HepG2 (cell line): Measurements from ENCODE around the gene CDC6. TPM values are rescaled to one million over a fixed set of nuclear protein-coding genes. Genes with fewer than 3 reads are reported as not detected.

Source experiments
- ATRX ChIP-seq: sonication (generic); formaldehyde crosslinking; IDR thresholded peaks from 2 replicates; pipeline ENCODE4 v1.4.0; 2020; ENCODE audit warnings: missing genetic modification reagents, borderline replicate concordance
- CC2D1A ChIP-seq: sonication (generic); formaldehyde crosslinking; IDR thresholded peaks from 2 replicates; pipeline ENCODE4 v1.8.1; 2023; ENCODE audit warnings: mild to moderate bottlenecking, missing genetic modification reagents
- CENPT ChIP-seq: sonication (generic); formaldehyde crosslinking; IDR thresholded peaks from 2 replicates; pipeline ENCODE4 v1.8.0; 2022; ENCODE audit warnings: low read depth, mild to moderate bottlenecking, moderate library complexity, missing genetic modification reagents
- DPF2 ChIP-seq: sonication (generic); formaldehyde crosslinking; IDR thresholded peaks from 2 replicates; pipeline ENCODE4 v1.4.0; 2020; ENCODE audit warnings: mild to moderate bottlenecking, low read depth, missing genetic modification reagents, borderline replicate concordance
- GMEB2 ChIP-seq: IDR thresholded peaks from 2 replicates; pipeline ENCODE4 v1.6.1; 2016; ENCODE audit warnings: missing biosample characterization, missing genetic modification reagents, low read depth
- NFYB ChIP-seq: sonication (generic); formaldehyde crosslinking; IDR thresholded peaks from 2 replicates; pipeline ENCODE4 v1.4.0; 2020; ENCODE audit warnings: missing genetic modification reagents
- PLRG1 ChIP-seq: fragments of 450-650 bp; conservative IDR thresholded peaks from 2 replicates; pipeline ENCODE4 v1.6.1; 2016
- POLR2A ChIP-seq, 2 experiments: IDR thresholded peaks; 2 replicates each; pipeline ENCODE4 v1.6.1; 2011; ENCODE audit warnings: low read depth in 2 of 2, low read length in 2 of 2, mild to moderate bottlenecking in 1 of 2, moderate library complexity in 1 of 2; ENCODE audit not compliant: insufficient read depth in 1 of 2
- PRDM10 ChIP-seq: sonication (generic); formaldehyde crosslinking; IDR thresholded peaks from 2 replicates; pipeline ENCODE4 v1.4.0; 2020; ENCODE audit warnings: low read depth, missing genetic modification reagents
- RBAK ChIP-seq: sonication (generic); formaldehyde crosslinking; IDR thresholded peaks from 2 replicates; pipeline ENCODE4 v1.5.1; 2020; ENCODE audit warnings: mild to moderate bottlenecking, missing genetic modification reagents
- SKIL ChIP-seq: sonication (generic); formaldehyde crosslinking; IDR thresholded peaks from 2 replicates; pipeline ENCODE4 v1.8.0; 2022; ENCODE audit warnings: missing genetic modification reagents, mild to moderate bottlenecking, moderate library complexity, borderline replicate concordance
- SPEN ChIP-seq: sonication (generic); formaldehyde crosslinking; IDR thresholded peaks from 2 replicates; pipeline ENCODE4 v1.5.1; 2020; ENCODE audit warnings: low read depth, mild to moderate bottlenecking, missing genetic modification reagents
- SRF ChIP-seq: IDR thresholded peaks from 2 replicates; pipeline ENCODE4 v1.6.1; 2011; ENCODE audit warnings: mild to moderate bottlenecking, low read depth, low read length, moderate library complexity
- SRSF9 ChIP-seq: fragments of 200-400 bp; formaldehyde crosslinking; IDR thresholded peaks from 2 replicates; pipeline ENCODE4 v1.6.1; 2018; ENCODE audit warnings: borderline replicate concordance, mild to moderate bottlenecking, low read depth, low read length; ENCODE audit not compliant: insufficient read depth, poor library complexity, severe bottlenecking
- TRIM24 ChIP-seq: sonication (generic); formaldehyde crosslinking; IDR thresholded peaks from 2 replicates; pipeline ENCODE4 v1.8.0; 2022; ENCODE audit warnings: mild to moderate bottlenecking, missing genetic modification reagents
- ZBTB14 ChIP-seq: sonication (generic); formaldehyde crosslinking; IDR thresholded peaks from 2 replicates; pipeline ENCODE4 v1.4.0; 2020; ENCODE audit warnings: missing genetic modification reagents
- ZNF207 ChIP-seq: fragments of 450-650 bp; IDR thresholded peaks from 2 replicates; pipeline ENCODE4 v1.6.1; 2016; ENCODE audit warnings: antibody characterized with exemption, borderline replicate concordance
- ZNF225 ChIP-seq: sonication (generic); formaldehyde crosslinking; IDR thresholded peaks from 2 replicates; pipeline ENCODE4 v1.4.0; 2020; ENCODE audit warnings: mild to moderate bottlenecking, missing genetic modification reagents
- ZNF367 ChIP-seq: sonication (generic); formaldehyde crosslinking; IDR thresholded peaks from 2 replicates; pipeline ENCODE4 v1.4.0; 2020; ENCODE audit warnings: missing genetic modification reagents, borderline replicate concordance
- ZNF547 ChIP-seq: sonication (generic); formaldehyde crosslinking; IDR thresholded peaks from 2 replicates; pipeline ENCODE4 v1.5.1; 2020; ENCODE audit warnings: mild to moderate bottlenecking, missing genetic modification reagents
- ZNF749 ChIP-seq: sonication (generic); formaldehyde crosslinking; IDR thresholded peaks from 2 replicates; pipeline ENCODE4 v1.8.0; 2022; ENCODE audit warnings: mild to moderate bottlenecking, missing genetic modification reagents, moderate library complexity, borderline replicate concordance
- polyA plus RNA-seq, 8 experiments: library from polyadenylated mRNA; depleted of rRNA in 3 of 8; stranded (reverse) in 7 of 8; unstranded in 1 of 8; fragments of >200 nt; fragmentation: Illumina TruSeq in 4 of 8; extraction: Trizol in 4 of 8; gene quantifications; 2 replicates each; pipeline versions ENCODE4 v1.2.1 to v1.2.3, GENCODE V29; 2011 to 2016; ENCODE audit warnings: low read depth in 4 of 8, missing spikeins in 1 of 8, mixed read lengths in 1 of 8; ENCODE audit not compliant: insufficient read depth in 1 of 8
- total RNA-seq, 5 experiments: library from RNA; depleted of rRNA; stranded (reverse); fragments of >200 nt; fragmentation: Illumina TruSeq; extraction: Trizol; gene quantifications; 2 replicates each; pipeline ENCODE4 v1.2.3, GENCODE V29; 2016; ENCODE audit warnings: low read depth in 1 of 5

CDC6 gene
- total and polyA plus RNA-seq, 2 of the 13 experiments (the other 11 are each of a cell fraction or from before 2014, with no cell fraction given): 17.4 to 114 TPM

GRCh38 chr17:40317880-40318829 is 30.5 kb downstream of the CDC6 start (continued):
- TF ChIP-seq SPEN (CRISPR knock-in tag): peak; percentile 67
- TF ChIP-seq ZNF749: 0 out of 2 replicates have a peak, but pooled peaks have one; percentile 32
- TF ChIP-seq GMEB2: no peak; the same call in 1 of the 2 replicates
- no peak for TF ChIP-seq CC2D1A
- no peak for TF ChIP-seq RBAK (CRISPR knock-in tag)
- peak; percentile 11; the same call in 1 of the 2 replicates for TF ChIP-seq SKIL (CRISPR knock-in tag)
- TF ChIP-seq ZBTB14: no peak
- TF ChIP-seq ZNF367 (CRISPR knock-in tag): no peak
- peak; percentile 63; the same call in 1 of the 2 replicates for TF ChIP-seq SRF
- peak; percentile 93 for TF ChIP-seq NFYB
- TF ChIP-seq ATRX: no peak
- no peak for TF ChIP-seq SRSF9
- no peak for TF ChIP-seq DPF2
- TF ChIP-seq ZNF225 (CRISPR knock-in tag): no peak
- TF ChIP-seq POLR2A (IDR thresholded peaks at IDR 0.05; ENCODE audit: insufficient read depth in 1 of 2, low read depth in 2 of 2, low read length in 2 of 2): peak; percentile 66 to 88
- TF ChIP-seq CENPT (CRISPR knock-in tag): no peak
- TF ChIP-seq TRIM24 (CRISPR knock-in tag): no peak
- no peak for TF ChIP-seq PLRG1
- TF ChIP-seq ZNF207: no peak
- peak; percentile 89 for TF ChIP-seq ZNF547 (CRISPR knock-in tag)
- peak; percentile 61; the same call in 1 of the 2 replicates for TF ChIP-seq PRDM10
